SKM-1 (cell line): Measurements from ENCODE around the gene CDT1.
"Not testable (repeated sequence)": the region's sequence is repeated elsewhere in the genome, so short reads cannot be mapped to it uniquely, and the experiment has no call there.

Experiments
- DNase-seq: peaks from one replicate; lab custom pipeline; 2025; ENCODE audit not compliant: unreplicated experiment; lab: John Stamatoyannopoulos, UW

The CDT1 gene

GRCh38 chr16:88782454-88783390, 20.9 kb upstream of the CDT1 start:
- DNase-seq: no peak

GRCh38 chr16:88783391-88784073, 20.1 kb upstream of the CDT1 start:
- DNase-seq: no peak

- peak; percentile 28 for DNase-seq
Observed at GRCh38 chr16:88784074-88784855, 19.3 kb upstream of the CDT1 start.

- no peak for DNase-seq
Observed at GRCh38 chr16:88784856-88785105, 18.8 kb upstream of the CDT1 start.

- DNase-seq: no peak
Observed at GRCh38 chr16:88785106-88785924, 18.3 kb upstream of the CDT1 start, which contains the start of gene PIEZO1. Gene PIEZO1 (minus strand): TSS chr16:88785220. CDS start chr16:88784964, 256 bp downstream.

GRCh38 chr16:88787579-88788314, 15.8 kb upstream of the CDT1 start:
- DNase-seq: no peak

GRCh38 chr16:88788749-88789148, 14.8 kb upstream of the CDT1 start:
- not testable (repeated sequence) for DNase-seq

- DNase-seq: peak; percentile 29
Observed at GRCh38 chr16:88789594-88789993, 14.0 kb upstream of the CDT1 start.

DNA sequence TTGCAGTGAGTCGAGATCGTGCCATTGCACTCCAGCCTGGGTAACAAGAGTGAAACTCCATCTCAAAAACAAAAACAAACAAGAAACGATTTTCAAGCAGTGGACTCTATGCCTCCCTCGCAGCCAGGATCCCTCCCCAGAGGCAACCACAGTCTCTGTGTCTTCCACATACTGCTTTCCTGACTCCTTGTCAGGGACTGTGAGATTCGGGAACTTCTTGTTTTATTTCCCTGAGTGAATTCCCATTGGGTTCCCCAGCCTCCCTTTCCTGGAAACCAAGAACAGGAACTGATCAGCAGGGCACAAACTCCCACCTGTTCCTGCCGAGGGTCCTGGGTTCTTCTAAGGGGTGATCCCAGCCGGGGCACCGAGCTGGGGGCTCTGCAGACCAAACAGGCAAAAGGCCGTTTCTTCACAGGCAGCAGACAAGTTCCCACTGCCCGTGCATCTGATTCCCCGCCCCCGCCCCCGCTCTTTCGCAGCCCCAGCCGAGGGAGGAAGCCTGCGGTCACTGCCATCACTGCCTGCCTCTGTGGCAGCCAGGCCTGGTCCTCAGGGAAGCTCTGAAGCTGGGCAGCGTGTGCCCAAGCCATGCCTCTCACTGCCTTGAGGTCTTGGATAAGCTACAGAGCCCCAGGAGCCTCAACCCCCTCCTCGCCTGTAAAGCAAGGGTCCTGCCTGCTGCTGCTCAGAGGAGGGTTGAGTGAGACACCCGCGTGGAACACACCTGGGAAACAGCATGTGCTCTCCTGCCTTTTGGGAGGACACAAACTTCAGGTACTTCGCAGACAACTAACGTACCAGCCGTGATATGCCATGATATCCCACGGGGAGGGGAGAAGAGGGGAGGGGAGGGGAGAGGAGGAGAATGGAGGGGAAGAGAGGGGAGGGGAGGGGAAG, 13.0 kb upstream of the CDT1 start:
- peak; percentile 66 for DNase-seq

- no peak for DNase-seq
Observed at GRCh38 chr16:88792078-88792550, 11.5 kb upstream of the CDT1 start.

DNA sequence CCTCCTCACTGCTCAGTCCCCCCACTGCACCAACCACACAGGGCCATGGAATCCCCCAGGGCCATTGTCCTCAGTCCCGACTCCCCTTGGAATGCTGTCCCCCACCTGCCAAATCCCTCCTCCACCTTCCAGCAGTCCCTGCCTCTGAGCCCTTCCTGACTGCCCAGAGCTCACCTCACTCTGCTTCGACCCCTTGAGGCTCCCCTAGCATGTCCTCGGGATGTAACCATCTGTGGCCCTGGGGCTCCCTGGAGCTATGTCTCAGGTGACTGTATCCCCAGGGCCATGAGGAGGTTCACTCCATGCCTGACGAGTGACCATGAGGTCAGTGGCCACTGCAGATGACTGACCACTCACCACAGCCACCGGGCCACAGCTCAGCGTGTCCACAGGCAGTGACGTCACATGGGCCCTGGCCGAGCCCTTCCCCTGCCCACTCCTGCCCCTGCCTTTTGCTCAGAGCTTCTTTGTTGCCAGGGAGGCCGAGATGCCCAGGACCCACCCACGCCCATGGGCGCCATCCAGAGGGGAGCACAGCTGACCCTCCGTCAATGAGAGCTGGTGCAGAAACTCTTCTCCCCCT, 10.8 kb upstream of the CDT1 start:
- no peak for DNase-seq

DNA sequence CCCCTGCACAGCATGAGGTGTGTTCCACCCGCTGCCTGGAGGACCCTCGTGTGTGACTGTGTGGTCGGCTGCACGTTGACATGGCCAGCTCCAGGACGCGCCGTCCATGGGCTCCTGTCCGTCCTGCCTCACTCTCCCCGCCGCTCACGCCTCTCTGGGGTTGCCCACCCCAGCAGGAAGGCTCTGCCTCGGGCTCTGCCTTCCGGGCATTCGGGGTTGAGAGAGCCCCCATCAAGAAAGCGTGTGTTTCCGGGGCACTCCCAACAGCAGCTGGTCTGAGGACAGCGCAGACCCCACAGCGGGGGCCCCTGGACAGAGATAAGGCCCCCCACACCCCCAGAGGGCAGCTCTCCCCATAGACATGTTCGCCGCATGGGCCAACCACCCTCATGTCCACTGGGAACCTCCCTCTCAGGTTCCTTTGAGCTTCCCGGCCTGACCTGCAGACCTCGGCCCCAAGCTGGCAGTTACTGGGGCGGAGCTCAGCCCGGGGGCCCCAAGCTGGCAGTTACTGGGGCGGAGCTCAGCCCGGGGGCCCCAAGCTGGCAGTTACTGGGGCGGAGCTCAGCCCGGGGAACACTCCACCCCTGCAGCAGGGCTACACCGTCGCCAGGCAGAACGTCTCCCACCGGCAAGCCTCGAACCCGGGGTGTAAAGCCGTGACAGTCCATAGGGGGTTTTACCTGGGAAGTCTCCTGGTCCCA, 10.2 kb upstream of the CDT1 start:
- no peak for DNase-seq

DNA sequence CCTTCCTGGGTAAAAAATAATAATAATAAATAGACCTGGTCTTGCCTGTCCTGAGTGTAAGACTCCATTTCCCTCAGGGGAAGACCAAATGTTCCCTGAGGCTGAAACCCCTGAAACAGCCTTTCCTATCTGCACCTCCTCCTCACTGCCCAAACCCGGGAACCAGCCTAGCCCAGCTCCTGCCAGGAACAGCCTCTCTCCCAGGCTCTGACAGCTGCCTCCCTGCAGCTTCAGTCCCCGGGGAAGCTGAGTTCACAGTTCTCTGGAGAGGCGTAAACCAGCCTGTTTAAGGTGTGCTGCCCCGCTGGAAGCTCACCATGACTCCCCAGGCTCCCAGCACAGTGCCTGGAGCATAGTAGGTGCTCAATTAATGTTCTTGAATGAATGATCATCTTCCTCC, 7.3 kb upstream of the CDT1 start:
- no peak for DNase-seq

GRCh38 chr16:88798073-88798472, 5.5 kb upstream of the CDT1 start:
- no peak for DNase-seq

GRCh38 chr16:88798772-88799455, 4.7 kb upstream of the CDT1 start:
- no peak for DNase-seq

DNA sequence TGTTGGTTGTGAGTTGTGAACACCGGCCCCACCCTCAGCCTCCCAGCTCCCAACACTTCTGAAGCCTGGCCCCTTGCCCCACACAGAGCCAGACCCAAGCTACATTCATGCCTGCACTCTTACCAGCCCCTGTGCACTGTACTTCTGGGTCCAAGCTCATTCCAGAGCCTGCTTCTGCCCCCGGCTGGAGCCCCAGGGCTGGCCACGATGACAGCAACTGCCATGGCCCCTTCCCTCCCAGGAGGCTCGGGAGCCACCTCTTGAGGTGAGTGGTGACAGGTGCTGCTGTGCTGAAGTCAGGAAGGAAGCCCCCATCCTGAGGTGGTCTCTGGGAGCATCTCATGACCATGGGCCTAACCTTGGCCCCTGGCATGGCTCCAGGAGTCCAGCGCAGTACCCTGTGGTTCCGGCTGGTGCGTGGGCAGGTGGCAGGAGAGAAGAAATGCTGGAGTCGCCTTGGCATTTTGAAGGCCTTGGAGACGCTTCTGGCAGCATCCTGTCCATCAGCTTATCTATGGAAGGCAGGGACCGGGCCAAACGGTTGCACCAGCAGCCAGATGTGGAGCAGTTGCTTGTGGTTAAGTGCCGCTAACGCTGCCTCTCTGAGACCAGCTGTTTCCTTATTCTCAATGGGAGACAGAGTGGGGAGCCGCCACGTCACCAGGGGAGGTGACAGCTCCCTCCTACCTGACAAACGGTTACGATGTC, 3.9 kb upstream of the CDT1 start:
- peak; percentile 28 for DNase-seq

DNA sequence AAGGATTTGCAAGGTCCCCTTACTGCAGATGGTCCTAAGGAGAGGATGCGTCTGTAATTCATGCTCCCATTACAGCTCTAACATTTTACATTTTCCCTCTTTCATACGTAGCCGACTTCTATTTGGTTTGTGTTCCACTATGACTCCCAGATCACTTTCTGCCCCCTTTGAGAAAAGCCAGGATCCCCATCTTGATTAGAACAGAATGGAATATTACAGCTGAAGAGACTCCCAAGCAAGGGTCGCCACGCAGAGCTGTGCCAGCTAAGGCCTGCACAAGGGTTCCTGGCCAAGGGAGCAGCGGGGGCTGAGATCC, 3.4 kb upstream of the CDT1 start:
- DNase-seq: no peak
